Caco-2 (cell line): ENCODE measurements around the gene KHDRBS2. TPM values are rescaled to one million over a fixed set of nuclear protein-coding genes. Genes with fewer than 3 reads are reported as not detected.

Source experiments
- BruUV-seq: library from RNA; stranded (reverse); fragments of 400-500 nt; replicated peaks from 2 replicates; lab custom pipeline; 2021; lab: Mats Ljungman, UMichigan
- CTCF ChIA-PET: fragments of 300-600 bp; sonication (Branson Sonifier 250); formaldehyde crosslinking; loops from one replicate; lab custom pipeline; 2022; ENCODE audit warnings: antibody characterized with exemption; lab: Charles Lee
- POLR2A ChIA-PET: fragments of 300-600 bp; sonication (Branson Sonifier 250); formaldehyde crosslinking; loops from one replicate; lab custom pipeline; 2022; ENCODE audit warnings: antibody characterized with exemption; lab: Charles Lee
- DNase-seq, 2 experiments: peaks; one replicate each; pipeline versions ENCODE4 v3.0.0 to v3.0.0-alpha.2; 2020 to 2022
- H3K27me3 ChIP-seq: replicated peaks from 2 replicates; pipeline ENCODE4 v1.6.0; 2011; ENCODE audit warnings: low read length; ENCODE audit not compliant: control insufficient read depth, insufficient read depth
- H3K36me3 ChIP-seq: 2 replicates; pipeline ENCODE4 v1.5.1; 2011; ENCODE audit warnings: low read length; ENCODE audit not compliant: control insufficient read depth, insufficient read depth
- H3K4me1 ChIP-seq: fragments of 250-450 bp; sonication (Bioruptor Pico); 2 replicates; pipeline ENCODE4 v1.5.1; 2020; ENCODE audit warnings: mild to moderate bottlenecking
- H3K4me3 ChIP-seq: 2 replicates; pipeline ENCODE4 v1.5.1; 2011; ENCODE audit warnings: low read depth, mild to moderate bottlenecking, control low read depth, low read length
- H3K9me3 ChIP-seq: fragments of 250-450 bp; sonication (Bioruptor Pico); 2 replicates; pipeline ENCODE4 v1.5.1; 2020; ENCODE audit warnings: mild to moderate bottlenecking, moderate library complexity
- H3K27ac Mint-ChIP-seq: one replicate; pipeline ENCODE4 v1.8.0; 2022; ENCODE audit warnings: mixed read lengths; ENCODE audit not compliant: unreplicated experiment
- H3K27me3 Mint-ChIP-seq: one replicate; pipeline ENCODE4 v1.8.0; 2022; ENCODE audit warnings: mixed read lengths; ENCODE audit not compliant: insufficient read depth, unreplicated experiment
- H3K36me3 Mint-ChIP-seq: one replicate; pipeline ENCODE4 v1.8.0; 2022; ENCODE audit warnings: mild to moderate bottlenecking, mixed read lengths; ENCODE audit not compliant: insufficient read depth, unreplicated experiment
- H3K4me1 Mint-ChIP-seq: one replicate; pipeline ENCODE4 v1.8.0; 2022; ENCODE audit warnings: low read depth, mixed read lengths; ENCODE audit not compliant: unreplicated experiment
- H3K4me3 Mint-ChIP-seq: one replicate; pipeline ENCODE4 v1.8.0; 2022; ENCODE audit warnings: mild to moderate bottlenecking, moderate library complexity, mixed read lengths; ENCODE audit not compliant: unreplicated experiment
- H3K9me3 Mint-ChIP-seq: one replicate; pipeline ENCODE4 v1.8.0; 2022; ENCODE audit warnings: mixed read lengths; ENCODE audit not compliant: unreplicated experiment
- intact Hi-C: fragments of 100-400 bp; cut with micrococcal nuclease; formaldehyde crosslinking; loops from one replicate; pipeline ENCODE4 v1.10.0; 2022; ENCODE audit not compliant: unreplicated experiment
- total RNA-seq: library from RNA; stranded (reverse); gene quantifications from 2 replicates; pipeline ENCODE4 v1.2.3, GENCODE V29; 2022
- TF ChIP-seq, protein P1 (sequence below), 2 experiments: fragments of 200-600 bp in 1 of 2; IDR thresholded peaks; 1 replicate in 1 of 2; 2 replicates in 1 of 2; pipeline versions ENCODE4 v1.5.1 to v1.8.0; 2011 to 2022; ENCODE audit warnings: antibody characterized with exemption in 1 of 2, control low read depth in 1 of 2, inconsistent platforms in 1 of 2, low read depth in 1 of 2, low read length in 1 of 2, mild to moderate bottlenecking in 1 of 2, moderate library complexity in 1 of 2; ENCODE audit not compliant: insufficient read depth in 1 of 2, severe bottlenecking in 1 of 2, unreplicated experiment in 1 of 2

Gene KHDRBS2
- total RNA-seq, 1 experiment from 2014 or later = not detected

GRCh38 chr6:62045502-62045901 is 240.5 kb downstream of the KHDRBS2 start:
- intact Hi-C loops = no loop called here
- no peaks in the 10 kb centered on the region for H3K9me3 Mint-ChIP-seq
- no peak overlapping the region for H3K27ac Mint-ChIP-seq
- Histone ChIP-seq H3K4me1 (no peaks in the 10 kb centered on the region), H3K9me3 (no peaks in the 10 kb centered on the region), H3K27me3 (no peaks in the 10 kb centered on the region), H3K4me3 (no peak overlapping the region), H3K36me3 (no peaks in the 10 kb centered on the region)
- POLR2A ChIA-PET = no interaction called here
- no peak for DNase-seq
- H3K4me3 Mint-ChIP-seq = no peak overlapping the region
- CTCF ChIA-PET = no interaction called here
- no peaks in the 10 kb centered on the region for H3K4me1 Mint-ChIP-seq
- BruUV-seq = no TSS peak
- H3K27me3 Mint-ChIP-seq = no peaks in the 10 kb centered on the region
- H3K36me3 Mint-ChIP-seq = no peaks in the 10 kb centered on the region
- TF ChIP-seq, protein P1, sequence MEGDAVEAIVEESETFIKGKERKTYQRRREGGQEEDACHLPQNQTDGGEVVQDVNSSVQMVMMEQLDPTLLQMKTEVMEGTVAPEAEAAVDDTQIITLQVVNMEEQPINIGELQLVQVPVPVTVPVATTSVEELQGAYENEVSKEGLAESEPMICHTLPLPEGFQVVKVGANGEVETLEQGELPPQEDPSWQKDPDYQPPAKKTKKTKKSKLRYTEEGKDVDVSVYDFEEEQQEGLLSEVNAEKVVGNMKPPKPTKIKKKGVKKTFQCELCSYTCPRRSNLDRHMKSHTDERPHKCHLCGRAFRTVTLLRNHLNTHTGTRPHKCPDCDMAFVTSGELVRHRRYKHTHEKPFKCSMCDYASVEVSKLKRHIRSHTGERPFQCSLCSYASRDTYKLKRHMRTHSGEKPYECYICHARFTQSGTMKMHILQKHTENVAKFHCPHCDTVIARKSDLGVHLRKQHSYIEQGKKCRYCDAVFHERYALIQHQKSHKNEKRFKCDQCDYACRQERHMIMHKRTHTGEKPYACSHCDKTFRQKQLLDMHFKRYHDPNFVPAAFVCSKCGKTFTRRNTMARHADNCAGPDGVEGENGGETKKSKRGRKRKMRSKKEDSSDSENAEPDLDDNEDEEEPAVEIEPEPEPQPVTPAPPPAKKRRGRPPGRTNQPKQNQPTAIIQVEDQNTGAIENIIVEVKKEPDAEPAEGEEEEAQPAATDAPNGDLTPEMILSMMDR (IDR thresholded peaks at IDR 0.05; ENCODE audit: insufficient read depth in 1 of 2, low read depth in 1 of 2, low read length in 1 of 2, severe bottlenecking in 1 of 2, unreplicated experiment in 1 of 2) = no peak

DNA sequence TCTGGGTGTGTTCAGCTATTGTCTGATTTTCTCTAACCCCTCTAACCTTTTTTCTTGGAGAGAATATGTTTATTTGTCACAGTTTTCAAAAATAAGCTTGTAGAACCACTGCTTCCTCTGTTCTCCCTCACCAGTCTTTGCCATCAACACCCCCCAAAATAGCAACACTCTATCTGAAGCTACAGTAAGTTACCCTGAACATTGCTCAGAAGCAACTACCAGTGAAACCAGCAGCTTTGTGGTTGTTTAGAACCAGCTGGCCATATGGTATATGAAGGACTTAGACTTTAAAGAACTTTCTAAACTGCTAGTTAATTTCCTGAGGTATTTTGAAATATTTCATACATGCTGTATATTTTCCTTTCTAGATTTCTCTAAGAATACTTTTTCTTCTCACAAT is 242.9 kb downstream of the KHDRBS2 start:
- no TSS peak for BruUV-seq
- no peaks in the 10 kb centered on the region for H3K4me1 ChIP-seq
- H3K36me3 ChIP-seq = no peaks in the 10 kb centered on the region
- Mint-ChIP-seq H3K27me3 (no peaks in the 10 kb centered on the region), H3K36me3 (no peaks in the 10 kb centered on the region), H3K27ac (no peak overlapping the region), H3K4me1 (no peaks in the 10 kb centered on the region), H3K4me3 (no peak overlapping the region), H3K9me3 (no peaks in the 10 kb centered on the region)
- H3K9me3 ChIP-seq = no peaks in the 10 kb centered on the region
- intact Hi-C loops = no loop called here
- ChIA-PET CTCF (no interaction called here), POLR2A (no interaction called here)
- H3K4me3 ChIP-seq = no peak overlapping the region
- no peak for DNase-seq
- no peaks in the 10 kb centered on the region for H3K27me3 ChIP-seq
- TF ChIP-seq, protein P1 (IDR thresholded peaks at IDR 0.05; ENCODE audit: insufficient read depth in 1 of 2, low read depth in 1 of 2, low read length in 1 of 2, severe bottlenecking in 1 of 2, unreplicated experiment in 1 of 2) = no peak

GRCh38 chr6:62042429-62042828 is 243.6 kb downstream of the KHDRBS2 start:
- H3K9me3 ChIP-seq = no peaks in the 10 kb centered on the region
- no peaks in the 10 kb centered on the region for H3K27me3 ChIP-seq
- Mint-ChIP-seq H3K4me3 (no peak overlapping the region), H3K4me1 (no peaks in the 10 kb centered on the region), H3K9me3 (no peaks in the 10 kb centered on the region), H3K27me3 (no peaks in the 10 kb centered on the region), H3K27ac (no peak overlapping the region), H3K36me3 (no peaks in the 10 kb centered on the region)
- H3K36me3 ChIP-seq = no peaks in the 10 kb centered on the region
- BruUV-seq = no TSS peak
- TF ChIP-seq, protein P1 (IDR thresholded peaks at IDR 0.05; ENCODE audit: insufficient read depth in 1 of 2, low read depth in 1 of 2, low read length in 1 of 2, severe bottlenecking in 1 of 2, unreplicated experiment in 1 of 2) = no peak
- POLR2A ChIA-PET = no interaction called here
- H3K4me3 ChIP-seq = no peak overlapping the region
- intact Hi-C loops = no loop called here
- CTCF ChIA-PET = no interaction called here
- no peaks in the 10 kb centered on the region for H3K4me1 ChIP-seq
- DNase-seq = no peak
